Trophoblast cell (in vitro differentiated cells and primary cell): ENCODE results near the gene KLK3.

Source experiments
- DNase-seq, 2 donors: peaks; one replicate each; pipeline ENCODE4 v3.0.0-alpha.2; 2016
- H2AFZ ChIP-seq: 2 replicates; pipeline ENCODE4 v1.6.1; 2013; ENCODE audit warnings: low read length, moderate library complexity, mild to moderate bottlenecking; ENCODE audit not compliant: insufficient read depth, poor library complexity
- H2AK5ac ChIP-seq: 2 replicates; pipeline ENCODE4 v1.6.1; 2013; ENCODE audit warnings: mild to moderate bottlenecking, low read length
- H2BK120ac ChIP-seq: 2 replicates; pipeline ENCODE4 v1.6.1; 2013; ENCODE audit warnings: low read length, mild to moderate bottlenecking, moderate library complexity; ENCODE audit not compliant: insufficient read depth, poor library complexity
- H2BK12ac ChIP-seq: 2 replicates; pipeline ENCODE4 v1.6.1; 2013; ENCODE audit warnings: mild to moderate bottlenecking, low read length, moderate library complexity
- H2BK5ac ChIP-seq: 2 replicates; pipeline ENCODE4 v1.6.1; 2013; ENCODE audit warnings: low read length, low read depth, moderate library complexity, mild to moderate bottlenecking; ENCODE audit not compliant: poor library complexity
- H3K14ac ChIP-seq: 2 replicates; pipeline ENCODE4 v1.6.1; 2013; ENCODE audit warnings: mild to moderate bottlenecking, low read length
- H3K18ac ChIP-seq: 2 replicates; pipeline ENCODE4 v1.6.1; 2013; ENCODE audit warnings: mild to moderate bottlenecking, low read length
- H3K23ac ChIP-seq: 2 replicates; pipeline ENCODE4 v1.6.1; 2013; ENCODE audit warnings: low read length
- H3K27ac ChIP-seq: 2 replicates; pipeline ENCODE4 v1.5.1; 2013; ENCODE audit warnings: low read depth, mild to moderate bottlenecking, inconsistent platforms, low read length, moderate library complexity
- H3K27me3 ChIP-seq: 2 replicates; pipeline ENCODE4 v1.6.1; 2013; ENCODE audit warnings: inconsistent platforms, mild to moderate bottlenecking, low read length, moderate library complexity; ENCODE audit not compliant: insufficient read depth
- H3K36me3 ChIP-seq, 2 experiments: 1 replicate in 1 of 2; 2 replicates in 1 of 2; pipeline ENCODE4 v1.6.1; 2013; ENCODE audit warnings: low read length in 2 of 2, mild to moderate bottlenecking in 2 of 2, moderate library complexity in 1 of 2; ENCODE audit not compliant: insufficient read depth in 2 of 2, control insufficient read depth in 1 of 2
- H3K4ac ChIP-seq: 2 replicates; pipeline ENCODE4 v1.6.1; 2013; ENCODE audit warnings: low read depth, mild to moderate bottlenecking, low read length, moderate library complexity
- H3K4me1 ChIP-seq, 2 experiments: 1 replicate in 1 of 2; 2 replicates in 1 of 2; pipeline ENCODE4 v1.6.1; 2013; ENCODE audit warnings: low read length in 2 of 2, mild to moderate bottlenecking in 2 of 2, moderate library complexity in 1 of 2; ENCODE audit not compliant: insufficient read depth in 2 of 2, control insufficient read depth in 1 of 2
- H3K4me2 ChIP-seq: 2 replicates; pipeline ENCODE4 v1.6.1; 2013; ENCODE audit warnings: inconsistent platforms, mild to moderate bottlenecking, low read length, moderate library complexity
- H3K4me3 ChIP-seq: 2 replicates; pipeline ENCODE4 v1.5.1; 2013; ENCODE audit warnings: mild to moderate bottlenecking, low read depth, low read length, inconsistent platforms
- H3K79me1 ChIP-seq: one replicate; pipeline ENCODE4 v1.6.1; 2013; ENCODE audit warnings: low read length
- H3K79me2 ChIP-seq: 2 replicates; pipeline ENCODE4 v1.6.1; 2013; ENCODE audit warnings: low read length, mild to moderate bottlenecking; ENCODE audit not compliant: control insufficient read depth, insufficient read depth, poor library complexity
- H3K9ac ChIP-seq: 2 replicates; pipeline ENCODE4 v1.6.1; 2013; ENCODE audit warnings: mild to moderate bottlenecking, low read length
- H3K9me3 ChIP-seq: 2 replicates; pipeline ENCODE4 v1.6.1; 2013; ENCODE audit warnings: low read depth, mild to moderate bottlenecking, control low read depth, inconsistent platforms, low read length; ENCODE audit not compliant: insufficient read depth
- H4K12ac ChIP-seq: 2 replicates; pipeline ENCODE4 v1.6.1; 2013; ENCODE audit warnings: low read depth, mild to moderate bottlenecking, low read length, moderate library complexity
- H4K8ac ChIP-seq: 2 replicates; pipeline ENCODE4 v1.6.1; 2013; ENCODE audit warnings: low read depth, mild to moderate bottlenecking, low read length, moderate library complexity
- H4K91ac ChIP-seq: one replicate; pipeline ENCODE4 v1.6.1; 2013; ENCODE audit warnings: low read depth, mild to moderate bottlenecking, low read length, moderate library complexity
- WGBS: extraction: QIAGEN DNeasy Blood & Tissue Kit; methylation state at CpG from one replicate; pipeline ENCODE4 v1.1.7; 2013; ENCODE audit warnings: missing lambda C conversion rate; ENCODE audit not compliant: insufficient read length, insufficient coverage; ENCODE audit errors: extremely low coverage; 5-methylcytosine and 5-hydroxymethylcytosine counted together

KLK3 gene

DNA sequence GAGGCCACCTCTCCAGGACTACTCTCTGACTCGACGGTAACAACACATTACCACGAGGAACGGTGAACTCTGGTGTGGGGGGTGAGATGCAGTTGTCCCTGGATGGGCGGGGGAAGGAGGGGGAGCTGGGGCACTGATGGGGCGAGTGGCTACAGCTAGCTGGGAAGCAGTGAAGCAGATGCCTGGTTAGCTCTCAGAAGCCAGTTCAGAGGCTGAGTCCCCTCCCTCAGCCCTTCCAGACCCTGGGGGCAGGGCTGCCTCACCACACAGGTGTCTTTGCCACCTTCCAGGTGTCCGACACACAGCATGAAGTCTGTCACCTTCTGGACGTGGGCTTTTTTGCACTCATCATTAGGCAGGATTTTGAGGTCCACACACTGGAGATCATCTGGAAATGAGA lies 35.1 kb upstream of the KLK3 start:
- Histone ChIP-seq H2AK5ac (no peak overlapping the region), H3K9ac (no peak overlapping the region), H3K36me3 (no peaks in the 10 kb centered on the region), H2BK120ac (no peak overlapping the region), H2BK5ac (no peak overlapping the region), H3K14ac (no peak overlapping the region), H3K4ac (no peak overlapping the region), H2BK12ac (no peak overlapping the region), H2AFZ (no peak overlapping the region), H4K91ac (no peak overlapping the region), H3K27ac (no peak overlapping the region), H4K12ac (no peak overlapping the region), H4K8ac (no peak overlapping the region), H3K23ac (no peak overlapping the region), H3K27me3 (peaks cover 27% of the 10 kb centered on the region), H3K9me3 (peaks cover 19% of the 10 kb centered on the region), H3K18ac (no peak overlapping the region), H3K79me1 (no peaks in the 10 kb centered on the region), H3K4me1 (peaks cover 0 to 2% of the 10 kb centered on the region in 2 experiments), H3K4me2 (no peak overlapping the region), H3K79me2 (no peaks in the 10 kb centered on the region), H3K4me3 (no peak overlapping the region)
- WGBS: no CpG with 5 or more reads among the region's 8 CpGs
- DNase-seq: no peak

DNA sequence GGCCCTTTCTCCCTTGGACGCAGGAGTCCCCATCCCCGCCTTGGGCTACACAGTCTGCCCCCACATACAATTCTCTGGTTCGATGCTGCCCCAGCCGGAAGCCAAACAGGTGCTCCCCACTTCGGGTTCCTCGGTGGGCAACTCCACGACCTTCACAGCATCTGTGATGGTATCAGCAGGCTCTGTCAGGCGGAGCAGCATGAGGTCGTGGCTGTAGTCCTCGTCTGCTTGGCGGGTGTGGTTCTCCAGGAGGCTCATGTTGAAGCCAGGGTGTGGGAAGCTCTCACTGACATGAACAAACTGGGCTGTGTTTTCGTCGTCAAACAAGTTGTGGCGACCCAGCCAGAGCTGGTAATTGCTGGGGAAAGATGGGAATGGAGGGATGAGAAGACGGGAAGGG lies 34.6 kb upstream of the KLK3 start:
- Histone ChIP-seq H3K4me2 (no peak overlapping the region), H3K23ac (no peak overlapping the region), H2AFZ (no peak overlapping the region), H3K4ac (no peak overlapping the region), H3K9ac (no peak overlapping the region), H2BK120ac (no peak overlapping the region), H3K36me3 (no peaks in the 10 kb centered on the region), H4K8ac (no peak overlapping the region), H3K9me3 (peaks cover 19% of the 10 kb centered on the region), H3K79me2 (no peaks in the 10 kb centered on the region), H3K4me3 (no peak overlapping the region), H4K12ac (no peak overlapping the region), H3K14ac (no peak overlapping the region), H3K27me3 (peaks cover 27% of the 10 kb centered on the region), H3K27ac (no peak overlapping the region), H2AK5ac (no peak overlapping the region), H3K18ac (no peak overlapping the region), H3K79me1 (no peaks in the 10 kb centered on the region), H4K91ac (no peak overlapping the region), H2BK5ac (no peak overlapping the region), H3K4me1 (peaks cover 0 to 2% of the 10 kb centered on the region in 2 experiments), H2BK12ac (no peak overlapping the region)
- WGBS: no CpG with 5 or more reads among the region's 15 CpGs
- DNase-seq: no peak

DNA sequence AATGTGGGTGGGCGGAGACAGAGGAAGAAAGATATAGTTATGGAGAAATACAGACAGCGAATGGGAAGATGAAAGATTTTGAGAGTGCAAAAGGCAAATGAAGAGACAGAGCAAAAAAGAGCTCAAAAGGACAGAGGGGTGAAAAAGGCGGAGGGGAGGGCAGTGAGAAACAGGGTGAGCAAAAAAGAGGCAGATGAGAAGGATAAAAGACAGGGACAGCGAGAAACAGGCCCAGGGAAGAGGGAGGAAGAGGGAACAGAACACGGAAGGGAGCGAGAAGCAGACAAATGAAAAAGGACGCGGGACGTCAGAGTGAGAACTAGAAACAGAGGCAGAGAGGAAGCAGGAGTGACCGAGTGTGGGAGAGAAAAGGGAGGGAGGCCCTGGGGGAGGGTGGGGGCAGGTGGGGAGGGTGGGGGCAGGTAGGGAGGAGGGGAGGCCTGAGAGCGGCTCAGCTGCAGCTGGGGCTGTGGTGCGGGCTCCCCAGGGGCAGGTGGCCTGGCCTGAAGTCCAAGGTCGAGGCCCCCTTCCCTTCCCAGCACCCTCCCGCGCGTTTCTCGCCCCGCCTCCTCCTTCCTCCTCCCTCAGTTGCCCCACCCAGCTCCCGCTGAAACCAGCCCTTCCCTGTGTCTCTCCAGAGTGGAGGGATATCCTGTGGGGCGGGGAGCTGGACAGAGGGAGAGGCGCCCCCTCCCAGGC lies 34.0 kb upstream of the KLK3 start:
- H2BK120ac ChIP-seq: no peak overlapping the region

DNA sequence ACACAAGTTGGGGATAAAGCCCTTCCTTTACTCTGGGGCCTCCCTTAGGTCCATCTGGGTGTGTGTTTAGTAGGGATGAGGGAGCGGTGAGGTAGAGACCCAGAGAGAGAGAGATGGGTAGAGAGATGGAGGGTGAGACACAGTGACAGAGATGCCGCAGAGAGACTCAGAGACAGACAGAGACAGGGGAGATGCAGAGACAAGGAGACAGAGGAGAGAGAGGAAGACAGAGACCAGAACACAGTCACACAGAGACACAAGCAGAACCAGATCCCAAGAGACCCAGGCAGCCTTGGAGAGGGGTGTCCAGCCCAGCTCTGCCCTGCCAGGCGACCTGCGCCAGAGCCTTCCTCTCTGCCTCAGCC lies 33.5 kb upstream of the KLK3 start:
- Histone ChIP-seq H2AFZ (no peak overlapping the region), H3K18ac (no peak overlapping the region), H2BK5ac (no peak overlapping the region), H3K4me2 (no peak overlapping the region), H3K23ac (no peak overlapping the region), H3K4ac (no peak overlapping the region), H2BK12ac (no peak overlapping the region), H3K79me2 (no peaks in the 10 kb centered on the region), H2AK5ac (no peak overlapping the region), H3K9ac (no peak overlapping the region), H3K27ac (no peak overlapping the region), H2BK120ac (no peak overlapping the region), H3K27me3 (peaks cover 27% of the 10 kb centered on the region), H3K4me3 (no peak overlapping the region), H3K4me1 (peaks cover 0 to 2% of the 10 kb centered on the region in 2 experiments), H3K14ac (no peak overlapping the region), H3K79me1 (no peaks in the 10 kb centered on the region), H4K91ac (no peak overlapping the region), H3K36me3 (no peaks in the 10 kb centered on the region), H3K9me3 (peaks cover 19% of the 10 kb centered on the region), H4K12ac (no peak overlapping the region), H4K8ac (no peak overlapping the region)
- no peak for DNase-seq
- no CpG with 5 or more reads among the region's 4 CpGs for WGBS

More for the DNA sequence above, 34.0 kb upstream of the KLK3 start:
- Histone ChIP-seq H3K79me1 (no peaks in the 10 kb centered on the region), H3K4me3 (no peak overlapping the region), H3K27ac (no peak overlapping the region), H3K36me3 (no peaks in the 10 kb centered on the region), H3K14ac (no peak overlapping the region), H3K4me1 (peaks cover 0 to 2% of the 10 kb centered on the region in 2 experiments), H3K27me3 (peaks cover 27% of the 10 kb centered on the region), H4K8ac (no peak overlapping the region), H3K4me2 (no peak overlapping the region), H2AK5ac (no peak overlapping the region), H3K9ac (no peak overlapping the region), H4K91ac (no peak overlapping the region), H3K79me2 (no peaks in the 10 kb centered on the region), H3K18ac (no peak overlapping the region), H3K23ac (no peak overlapping the region), H2AFZ (no peak overlapping the region), H2BK12ac (no peak overlapping the region), H3K4ac (no peak overlapping the region), H3K9me3 (peaks cover 19% of the 10 kb centered on the region), H2BK5ac (no peak overlapping the region), H4K12ac (no peak overlapping the region)
- WGBS: no CpG with 5 or more reads among the region's 21 CpGs
- DNase-seq: no peak
